HepG2 (cell line): ENCODE data around the gene RTBDN. TPM values are rescaled to one million over a fixed set of nuclear protein-coding genes. Genes with fewer than 3 reads are reported as not detected.
A peak's percentile ranks its signal among the peaks of the same experiment; 100 is the strongest.

Source experiments
- ATF6 ChIP-seq: sonication (generic); formaldehyde crosslinking; conservative IDR thresholded peaks from 2 replicates; pipeline ENCODE4 v1.4.0; 2020; ENCODE audit warnings: missing genetic modification reagents
- CREB1 ChIP-seq, 2 experiments: fragments of 450-650 bp in 1 of 2; IDR thresholded peaks; 2 replicates each; pipeline ENCODE4 v1.6.1; 2016 to 2017; ENCODE audit warnings: control low read depth in 1 of 2, mild to moderate bottlenecking in 1 of 2, missing compliant biosample characterization in 1 of 2, missing genetic modification characterization in 1 of 2
- ELF3 ChIP-seq: IDR thresholded peaks from 2 replicates; pipeline ENCODE4 v1.6.1; 2016; ENCODE audit warnings: missing genetic modification reagents, missing compliant biosample characterization
- KLF11 ChIP-seq: IDR thresholded peaks from 2 replicates; pipeline ENCODE4 v1.6.1; 2016; ENCODE audit warnings: missing compliant biosample characterization
- MYC ChIP-seq: sonication (generic); formaldehyde crosslinking; IDR thresholded peaks from 2 replicates; pipeline ENCODE4 v1.9.0; 2021; ENCODE audit warnings: missing genetic modification reagents, borderline replicate concordance
- NFIC ChIP-seq: IDR thresholded peaks from 2 replicates; pipeline ENCODE4 v1.6.1; 2012; ENCODE audit warnings: mild to moderate bottlenecking, low read length, inconsistent platforms
- PHF8 ChIP-seq: sonication (generic); formaldehyde crosslinking; IDR thresholded peaks from 2 replicates; pipeline ENCODE4 v1.5.0; 2020; ENCODE audit warnings: missing genetic modification reagents
- RBAK ChIP-seq: sonication (generic); formaldehyde crosslinking; IDR thresholded peaks from 2 replicates; pipeline ENCODE4 v1.5.1; 2020; ENCODE audit warnings: mild to moderate bottlenecking, missing genetic modification reagents
- SALL1 ChIP-seq: sonication (generic); formaldehyde crosslinking; IDR thresholded peaks from 2 replicates; pipeline ENCODE4 v1.8.0; 2022; ENCODE audit warnings: mild to moderate bottlenecking, missing genetic modification reagents
- SAP130 ChIP-seq: IDR thresholded peaks from 2 replicates; pipeline ENCODE4 v1.6.1; 2016; ENCODE audit warnings: low read depth
- ZNF513 ChIP-seq: sonication (generic); formaldehyde crosslinking; conservative IDR thresholded peaks from 2 replicates; pipeline ENCODE4 v1.5.0; 2020; ENCODE audit warnings: missing genetic modification reagents
- ZNF547 ChIP-seq: sonication (generic); formaldehyde crosslinking; IDR thresholded peaks from 2 replicates; pipeline ENCODE4 v1.5.1; 2020; ENCODE audit warnings: mild to moderate bottlenecking, missing genetic modification reagents
- ZNF574 ChIP-seq: sonication (generic); formaldehyde crosslinking; IDR thresholded peaks from 2 replicates; pipeline ENCODE4 v1.4.0; 2020; ENCODE audit warnings: missing genetic modification reagents
- ZNF605 ChIP-seq: sonication (generic); formaldehyde crosslinking; IDR thresholded peaks from 2 replicates; pipeline ENCODE4 v1.8.0; 2022; ENCODE audit warnings: mild to moderate bottlenecking, missing genetic modification reagents
- ZNF788 ChIP-seq: sonication (generic); formaldehyde crosslinking; IDR thresholded peaks from 2 replicates; pipeline ENCODE4 v1.5.0; 2020; ENCODE audit warnings: mild to moderate bottlenecking, missing genetic modification reagents, borderline replicate concordance
- ZSCAN12 ChIP-seq: sonication (generic); formaldehyde crosslinking; IDR thresholded peaks from 2 replicates; pipeline ENCODE4 v1.9.0; 2021; ENCODE audit warnings: mild to moderate bottlenecking, missing genetic modification reagents
- polyA plus RNA-seq, 8 experiments: library from polyadenylated mRNA; depleted of rRNA in 3 of 8; stranded (reverse) in 7 of 8; unstranded in 1 of 8; fragments of >200 nt; fragmentation: Illumina TruSeq in 4 of 8; extraction: Trizol in 4 of 8; gene quantifications; 2 replicates each; pipeline versions ENCODE4 v1.2.1 to v1.2.3, GENCODE V29; 2011 to 2016; ENCODE audit warnings: low read depth in 4 of 8, missing spikeins in 1 of 8, mixed read lengths in 1 of 8; ENCODE audit not compliant: insufficient read depth in 1 of 8
- total RNA-seq, 5 experiments: library from RNA; depleted of rRNA; stranded (reverse); fragments of >200 nt; fragmentation: Illumina TruSeq; extraction: Trizol; gene quantifications; 2 replicates each; pipeline ENCODE4 v1.2.3, GENCODE V29; 2016; ENCODE audit warnings: low read depth in 1 of 5
- TF ChIP-seq, protein P1 (sequence below): sonication (generic); formaldehyde crosslinking; IDR thresholded peaks from 2 replicates; pipeline ENCODE4 v1.4.0; 2020; ENCODE audit warnings: missing genetic modification reagents, mild to moderate bottlenecking, borderline replicate concordance
- TF ChIP-seq, protein P2 (sequence below): sonication (generic); formaldehyde crosslinking; IDR thresholded peaks from 2 replicates; pipeline ENCODE4 v1.9.0; 2021; ENCODE audit warnings: missing genetic modification reagents, mild to moderate bottlenecking, borderline replicate concordance

The RTBDN gene
- total and polyA plus RNA-seq, 2 of the 13 experiments (the other 11 are each of a cell fraction or from before 2014, with no cell fraction given): 0.27 to 0.48 TPM

GRCh38 chr19:12825254-12826131 lies 8.9 kb downstream of the RTBDN start (continued):
- TF ChIP-seq MYC (CRISPR knock-in tag) (peak; percentile 30; the same call in 1 of the 2 replicates), SALL1 (CRISPR knock-in tag) (no peak), ATF6 (CRISPR knock-in tag) (no peak), ELF3 (peak; percentile 40; the same call in 1 of the 2 replicates), ZNF547 (CRISPR knock-in tag) (no peak), CREB1 (IDR thresholded peaks at IDR 0.05) (no peak), CREB1 (CRISPR knock-in tag; IDR thresholded peaks at IDR 0.05) (no peak; the same call in 1 of the 2 replicates), ZNF513 (CRISPR knock-in tag) (no peak), ZNF574 (CRISPR knock-in tag) (no peak), ZSCAN12 (no peak), ZNF605 (CRISPR knock-in tag) (peak; percentile 28; the same call in 1 of the 2 replicates), NFIC (no peak), ZNF788 (CRISPR knock-in tag) (no peak), SAP130 (CRISPR knock-in tag) (peak; percentile 49), KLF11 (no peak), PHF8 (peak; percentile 51), RBAK (CRISPR knock-in tag) (no peak)
- TF ChIP-seq, protein P1, sequence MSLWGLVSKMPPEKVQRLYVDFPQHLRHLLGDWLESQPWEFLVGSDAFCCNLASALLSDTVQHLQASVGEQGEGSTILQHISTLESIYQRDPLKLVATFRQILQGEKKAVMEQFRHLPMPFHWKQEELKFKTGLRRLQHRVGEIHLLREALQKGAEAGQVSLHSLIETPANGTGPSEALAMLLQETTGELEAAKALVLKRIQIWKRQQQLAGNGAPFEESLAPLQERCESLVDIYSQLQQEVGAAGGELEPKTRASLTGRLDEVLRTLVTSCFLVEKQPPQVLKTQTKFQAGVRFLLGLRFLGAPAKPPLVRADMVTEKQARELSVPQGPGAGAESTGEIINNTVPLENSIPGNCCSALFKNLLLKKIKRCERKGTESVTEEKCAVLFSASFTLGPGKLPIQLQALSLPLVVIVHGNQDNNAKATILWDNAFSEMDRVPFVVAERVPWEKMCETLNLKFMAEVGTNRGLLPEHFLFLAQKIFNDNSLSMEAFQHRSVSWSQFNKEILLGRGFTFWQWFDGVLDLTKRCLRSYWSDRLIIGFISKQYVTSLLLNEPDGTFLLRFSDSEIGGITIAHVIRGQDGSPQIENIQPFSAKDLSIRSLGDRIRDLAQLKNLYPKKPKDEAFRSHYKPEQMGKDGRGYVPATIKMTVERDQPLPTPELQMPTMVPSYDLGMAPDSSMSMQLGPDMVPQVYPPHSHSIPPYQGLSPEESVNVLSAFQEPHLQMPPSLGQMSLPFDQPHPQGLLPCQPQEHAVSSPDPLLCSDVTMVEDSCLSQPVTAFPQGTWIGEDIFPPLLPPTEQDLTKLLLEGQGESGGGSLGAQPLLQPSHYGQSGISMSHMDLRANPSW (CRISPR knock-in tag): no peak
- TF ChIP-seq, protein P2, sequence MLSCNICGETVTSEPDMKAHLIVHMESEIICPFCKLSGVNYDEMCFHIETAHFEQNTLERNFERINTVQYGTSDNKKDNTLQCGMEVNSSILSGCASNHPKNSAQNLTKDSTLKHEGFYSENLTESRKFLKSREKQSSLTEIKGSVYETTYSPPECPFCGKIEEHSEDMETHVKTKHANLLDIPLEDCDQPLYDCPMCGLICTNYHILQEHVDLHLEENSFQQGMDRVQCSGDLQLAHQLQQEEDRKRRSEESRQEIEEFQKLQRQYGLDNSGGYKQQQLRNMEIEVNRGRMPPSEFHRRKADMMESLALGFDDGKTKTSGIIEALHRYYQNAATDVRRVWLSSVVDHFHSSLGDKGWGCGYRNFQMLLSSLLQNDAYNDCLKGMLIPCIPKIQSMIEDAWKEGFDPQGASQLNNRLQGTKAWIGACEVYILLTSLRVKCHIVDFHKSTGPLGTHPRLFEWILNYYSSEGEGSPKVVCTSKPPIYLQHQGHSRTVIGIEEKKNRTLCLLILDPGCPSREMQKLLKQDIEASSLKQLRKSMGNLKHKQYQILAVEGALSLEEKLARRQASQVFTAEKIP (CRISPR knock-in tag): no peak
